Keratinocyte (primary cell): ENCODE measurements around the gene ZNF559. TPM values are rescaled to one million over a fixed set of nuclear protein-coding genes. Genes with fewer than 3 reads are reported as not detected.

Experiments used
- DNase-seq: peaks from one replicate; pipeline ENCODE4 v3.0.0-alpha.2; 2011; ENCODE audit warnings: low read depth, missing footprints, low spot score
- FAIRE-seq: peaks from 2 replicates; lab custom pipeline; 2011; peaks lifted over from hg19 to GRCh38; lab: Jason Lieb, UNC
- H2AFZ ChIP-seq: 2 replicates; pipeline ENCODE4 v1.6.0; 2012; ENCODE audit warnings: low read length, control low read depth, inconsistent platforms; ENCODE audit not compliant: control insufficient read depth
- H3K27ac ChIP-seq: 2 replicates; pipeline ENCODE4 v1.5.1; 2011; ENCODE audit warnings: low read length; ENCODE audit not compliant: control insufficient read depth, insufficient read depth
- H3K27me3 ChIP-seq: 3 replicates; pipeline ENCODE4 v1.6.0; 2011; ENCODE audit warnings: low read length; ENCODE audit not compliant: control insufficient read depth, insufficient read depth; ENCODE audit errors: extremely low read depth
- H3K36me3 ChIP-seq, 2 experiments: 2 replicates in 1 of 2; 3 replicates in 1 of 2; pipeline ENCODE4 v1.5.1; 2011; ENCODE audit warnings: low read length in 2 of 2, mild to moderate bottlenecking in 1 of 2; ENCODE audit not compliant: control insufficient read depth in 2 of 2, insufficient read depth in 2 of 2; ENCODE audit errors: extremely low read depth in 1 of 2
- H3K4me1 ChIP-seq: 3 replicates; pipeline ENCODE4 v1.5.1; 2011; ENCODE audit warnings: low read length; ENCODE audit not compliant: control insufficient read depth, insufficient read depth; ENCODE audit errors: extremely low read depth
- H3K4me2 ChIP-seq: 3 replicates; pipeline ENCODE4 v1.6.0; 2011; ENCODE audit warnings: low read depth, low read length; ENCODE audit not compliant: control insufficient read depth, insufficient read depth; ENCODE audit errors: extremely low read depth
- H3K4me3 ChIP-seq, 3 experiments: fragments of 200-600 bp in 1 of 3; sonication (generic) in 1 of 3; 2 replicates in 2 of 3; 3 replicates in 1 of 3; pipeline ENCODE4 v1.5.1; 2011 to 2016; ENCODE audit warnings: low read length in 3 of 3, mild to moderate bottlenecking in 3 of 3, control low read depth in 2 of 3, inconsistent platforms in 1 of 3, low read depth in 1 of 3, mixed read lengths in 1 of 3, mixed run types in 1 of 3, moderate library complexity in 1 of 3; ENCODE audit not compliant: control insufficient read depth in 2 of 3, insufficient read depth in 2 of 3; ENCODE audit errors: extremely low read depth in 1 of 3
- H3K79me2 ChIP-seq: 2 replicates; pipeline ENCODE4 v1.6.0; 2012; ENCODE audit warnings: low read length; ENCODE audit not compliant: control insufficient read depth, insufficient read depth
- H3K9ac ChIP-seq: 3 replicates; pipeline ENCODE4 v1.6.0; 2011; ENCODE audit warnings: low read length; ENCODE audit not compliant: control insufficient read depth, insufficient read depth; ENCODE audit errors: extremely low read depth
- H3K9me1 ChIP-seq: 3 replicates; pipeline ENCODE4 v1.6.0; 2011; ENCODE audit warnings: low read length; ENCODE audit not compliant: control insufficient read depth, insufficient read depth; ENCODE audit errors: extremely low read depth
- H3K9me3 ChIP-seq: 2 replicates; pipeline ENCODE4 v1.5.1; 2012; ENCODE audit warnings: low read depth, low read length; ENCODE audit not compliant: control insufficient read depth
- H4K20me1 ChIP-seq: 3 replicates; pipeline ENCODE4 v1.6.0; 2011; ENCODE audit warnings: low read length; ENCODE audit not compliant: control insufficient read depth, insufficient read depth; ENCODE audit errors: extremely low read depth
- CTCF ChIP-seq, 3 experiments: IDR thresholded peaks in 1 of 3; conservative IDR thresholded peaks in 1 of 3; optimal IDR thresholded peaks in 1 of 3; 2 replicates in 2 of 3; 3 replicates in 1 of 3; pipeline versions ENCODE3 to v1.5.1; 2011; ENCODE audit warnings: low read length in 3 of 3, mild to moderate bottlenecking in 3 of 3, moderate library complexity in 2 of 3, control low read depth in 1 of 3, inconsistent platforms in 1 of 3; ENCODE audit not compliant: insufficient read depth in 2 of 3; ENCODE audit errors: extremely low read depth in 1 of 3
- EZH2 ChIP-seq: IDR thresholded peaks from one replicate; pipeline ENCODE4 v1.6.1; 2012; ENCODE audit warnings: inconsistent platforms, mild to moderate bottlenecking, low read length, moderate library complexity
- dilution Hi-C: fragments of 300-500 bp; cut with MboI; formaldehyde crosslinking; loops from one replicate; pipeline ENCODE4 v1.7.0; 2020; ENCODE audit warnings: low sequenced_read_pairs; ENCODE audit not compliant: extremely low pct_ligation_motif_present
- polyA plus RNA-seq, 5 experiments: library from polyadenylated mRNA; depleted of rRNA in 3 of 5; stranded (reverse) in 3 of 5; stranded (forward) in 1 of 5; unstranded in 1 of 5; fragments of >200 nt; gene quantifications; 1 replicate in 1 of 5; 2 replicates in 3 of 5; 3 replicates in 1 of 5; pipeline versions ENCODE4 v1.2.1 to v1.2.3, GENCODE V29; 2011 to 2012; ENCODE audit warnings: missing spikeins in 2 of 5, low read depth in 1 of 5, low replicate concordance in 1 of 5

Gene ZNF559
- polyA plus RNA-seq, 1 donor (not counting 4 experiments of a cell fraction or from before 2014, with no cell fraction given): 12.8 TPM

- DNase-seq (no peak), FAIRE-seq (no peak)
- Histone ChIP-seq H2AFZ (no peak overlapping the region), H3K36me3 (peaks cover 15 to 28% of the 10 kb centered on the region in 2 experiments), H3K9me3 (peaks cover 52% of the 10 kb centered on the region), H3K27ac (no peak overlapping the region), H3K4me1 (no peaks in the 10 kb centered on the region), H4K20me1 (no peaks in the 10 kb centered on the region), H3K4me2 (no peak overlapping the region), H3K27me3 (no peaks in the 10 kb centered on the region), H3K4me3 (no peak overlapping the region), H3K9ac (no peak overlapping the region), H3K79me2 (peaks cover 5% of the 10 kb centered on the region), H3K9me1 (no peaks in the 10 kb centered on the region)
- dilution Hi-C loops: no loop called here
- no peak for TF ChIP-seq EZH2
Measured at GRCh38 chr19:9296336-9296735, 27.6 kb upstream of the ZNF559 start.

- Histone ChIP-seq H3K27me3 (no peaks in the 10 kb centered on the region), H3K79me2 (peaks cover 22% of the 10 kb centered on the region)
- DNase-seq: no peak
Measured at GRCh38 chr19:9306443-9306842, 17.5 kb upstream of the ZNF559 start.

More at GRCh38 chr19:9306443-9306842, 17.5 kb upstream of the ZNF559 start:
- Histone ChIP-seq H3K4me3 (no peak overlapping the region), H3K9me1 (no peaks in the 10 kb centered on the region), H4K20me1 (no peaks in the 10 kb centered on the region), H3K4me2 (no peak overlapping the region), H3K27ac (no peak overlapping the region), H2AFZ (no peak overlapping the region), H3K4me1 (peaks cover 11% of the 10 kb centered on the region), H3K9me3 (peaks cover 5% of the 10 kb centered on the region), H3K9ac (no peak overlapping the region), H3K36me3 (peaks cover 6 to 18% of the 10 kb centered on the region in 2 experiments)
- TF ChIP-seq CTCF (optimal IDR thresholded peaks at IDR 0.05 in 1 of 3, IDR thresholded peaks at IDR 0.05 in 1 of 3, conservative IDR thresholded peaks at IDR 0.05 in 1 of 3; ENCODE audit: extremely low read depth in 1 of 3, insufficient read depth in 2 of 3, low read length in 3 of 3) (no peak), EZH2 (no peak)
- no peak for FAIRE-seq
- dilution Hi-C loops: no loop called here
